EH (cell line): ENCODE measurements around the gene CCL19.
"Not testable (repeated sequence)": the region's sequence is repeated elsewhere in the genome, so short reads cannot be mapped to it uniquely, and the experiment has no call there.

ENCODE experiments used
- DNase-seq: peaks from one replicate; pipeline ENCODE4 v3.0.0-alpha.2; 2015; ENCODE audit warnings: low read depth

CCL19 gene

DNA sequence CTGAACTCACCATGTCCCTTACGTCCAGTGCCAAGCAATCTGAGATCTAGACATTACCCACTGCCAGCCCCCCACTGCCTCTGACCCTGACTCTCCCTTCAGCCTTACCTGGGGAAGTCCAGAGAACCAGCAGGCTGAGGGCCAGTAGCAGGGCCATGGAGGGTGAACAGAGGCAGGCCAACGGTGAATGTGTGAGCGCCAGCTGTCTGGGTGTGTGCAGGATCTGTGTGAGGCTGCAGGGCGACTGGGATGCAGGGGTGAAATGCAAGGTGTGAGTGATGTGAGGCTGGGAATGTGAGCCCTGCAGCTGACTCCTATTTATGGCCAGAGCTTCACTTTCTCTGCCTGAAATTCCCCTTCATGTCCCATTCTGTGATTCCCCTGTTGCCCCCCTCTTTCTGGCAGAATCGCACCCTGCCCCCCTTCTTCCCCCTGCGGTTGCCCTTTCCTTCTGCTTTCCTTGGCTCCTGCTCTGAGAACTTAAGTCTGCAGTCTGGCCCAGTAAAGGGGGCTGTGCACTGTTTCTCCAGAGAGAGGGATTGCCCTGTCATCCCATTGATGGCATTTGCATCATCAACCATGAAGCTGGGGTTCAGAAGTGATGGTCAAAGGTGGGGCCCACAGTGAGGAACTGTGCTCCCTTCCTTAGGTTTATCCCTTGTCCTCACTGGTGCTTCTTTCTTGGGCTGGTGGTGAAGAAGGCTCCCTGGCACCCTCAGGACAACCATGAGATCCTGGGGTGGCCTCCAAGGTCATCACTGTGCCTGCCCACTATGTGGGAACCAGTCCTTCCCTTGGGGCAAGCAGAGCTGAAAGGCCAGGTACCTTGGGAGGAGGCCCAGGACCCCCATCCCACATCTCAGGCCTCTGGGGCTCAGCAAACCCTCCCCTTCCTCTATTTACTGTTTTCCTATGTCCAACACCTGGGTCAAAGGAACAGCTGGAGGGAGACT, at the start of gene CCL19:
CCL19 (minus strand) TSS at position 294 of the 953 bp plus-strand sequence; CDS start at position 157, 137 bp downstream.
- DNase-seq = no peak

DNA sequence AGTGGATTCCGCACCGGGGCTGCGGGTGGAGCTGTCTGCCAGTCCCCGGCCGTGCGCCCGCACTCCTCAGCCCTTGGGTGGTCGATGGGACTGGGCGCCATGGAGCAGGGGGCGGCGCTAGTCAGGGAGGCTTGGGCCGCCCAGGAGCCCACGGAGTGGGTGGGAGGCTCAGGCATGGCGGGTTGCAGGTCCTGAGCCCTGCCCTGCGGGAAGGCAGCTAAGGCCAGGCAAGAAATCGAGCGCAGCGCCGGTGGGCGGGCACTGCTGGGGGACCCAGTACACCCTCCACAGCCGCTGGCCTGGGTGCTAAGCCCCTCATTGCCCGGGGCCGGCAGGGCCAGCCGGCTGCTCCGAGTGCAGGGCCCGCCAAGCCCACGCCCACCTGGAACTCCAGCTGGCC, 49.1 kb upstream of the CCL19 start:
- not testable (repeated sequence) for DNase-seq

DNA sequence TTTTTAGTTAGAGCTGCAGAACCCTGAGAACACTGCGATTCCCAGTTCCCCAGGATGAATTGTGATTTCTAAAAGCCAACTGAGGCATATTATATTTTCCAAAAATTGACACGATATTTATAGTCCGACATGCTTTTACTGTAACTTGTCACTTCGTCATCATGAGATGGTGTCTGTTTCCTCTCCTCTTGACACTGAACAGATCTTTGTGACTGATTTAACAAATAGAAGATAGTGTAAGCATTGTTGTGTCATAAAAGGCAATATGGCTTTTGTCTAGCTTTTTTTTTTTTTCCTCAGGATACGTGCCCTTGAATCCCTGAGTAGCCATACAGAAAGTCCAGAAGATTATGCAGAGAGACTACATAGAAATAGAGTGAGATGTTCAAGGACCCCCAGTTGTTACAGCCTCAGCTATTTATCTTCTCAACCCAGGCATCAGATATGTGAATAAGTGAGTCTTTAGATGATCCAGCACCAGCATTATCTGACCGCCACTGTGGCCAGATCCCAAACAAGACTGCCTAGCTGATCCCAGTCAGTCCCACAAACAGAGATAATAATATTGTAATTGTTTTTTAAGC, 46.7 kb upstream of the CCL19 start:
- DNase-seq = no peak

DNA sequence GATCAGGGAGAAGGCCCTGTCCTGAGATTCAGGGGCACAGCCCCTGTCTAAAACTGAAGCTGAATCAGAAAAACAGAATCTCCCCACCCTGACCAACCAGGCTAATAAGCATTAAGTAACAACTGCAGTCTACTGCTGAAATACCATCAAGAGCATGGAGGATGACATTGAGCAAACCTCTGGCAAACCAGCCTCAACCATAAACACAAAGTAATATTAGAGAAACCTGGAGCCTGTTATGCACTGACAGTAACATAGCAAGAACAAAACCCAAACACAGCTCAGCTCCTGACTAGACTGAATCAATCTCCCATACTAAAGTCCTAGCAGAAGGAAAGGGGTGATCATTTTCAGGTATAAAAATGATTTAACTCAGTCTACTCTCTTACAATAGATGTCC, 43.6 kb upstream of the CCL19 start:
- no peak for DNase-seq

DNA sequence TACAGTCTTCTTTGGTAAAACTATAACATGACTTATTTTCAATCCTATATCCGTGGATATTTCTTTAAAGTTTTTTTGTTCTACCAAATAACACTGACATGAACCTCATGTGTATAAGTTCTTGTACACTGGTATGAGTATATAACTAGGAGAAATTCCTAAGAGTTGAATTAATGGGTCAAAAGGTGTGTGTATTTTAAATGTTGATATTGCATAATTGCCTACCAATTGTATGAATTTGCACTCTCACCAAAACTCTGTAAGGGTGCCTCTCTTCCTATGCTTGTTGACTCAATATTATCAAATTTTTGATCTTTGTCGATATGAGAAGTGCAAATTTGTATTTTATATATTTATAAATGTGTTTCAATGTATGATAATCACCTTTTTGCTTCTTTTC, 41.8 kb upstream of the CCL19 start:
- DNase-seq = no peak

DNA sequence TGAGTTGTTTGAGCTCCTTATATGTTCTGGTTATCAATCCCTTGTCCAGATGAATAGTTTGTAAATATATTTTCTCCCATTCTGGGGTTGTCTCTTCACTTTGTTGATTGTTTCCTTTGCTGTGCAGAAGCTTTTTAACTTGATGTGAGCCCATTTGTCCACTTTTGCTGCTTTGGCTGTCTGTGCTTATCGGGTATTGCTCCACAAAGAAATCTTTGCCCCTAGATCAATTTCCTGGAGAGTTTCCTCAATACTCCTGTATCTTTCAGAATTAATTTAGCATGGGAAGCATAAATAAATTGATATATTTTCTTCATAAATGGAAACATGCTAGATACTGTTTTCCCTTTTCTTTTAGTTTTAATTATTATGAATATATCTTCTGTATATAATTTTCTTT, 41.4 kb upstream of the CCL19 start:
- DNase-seq = no peak

DNA sequence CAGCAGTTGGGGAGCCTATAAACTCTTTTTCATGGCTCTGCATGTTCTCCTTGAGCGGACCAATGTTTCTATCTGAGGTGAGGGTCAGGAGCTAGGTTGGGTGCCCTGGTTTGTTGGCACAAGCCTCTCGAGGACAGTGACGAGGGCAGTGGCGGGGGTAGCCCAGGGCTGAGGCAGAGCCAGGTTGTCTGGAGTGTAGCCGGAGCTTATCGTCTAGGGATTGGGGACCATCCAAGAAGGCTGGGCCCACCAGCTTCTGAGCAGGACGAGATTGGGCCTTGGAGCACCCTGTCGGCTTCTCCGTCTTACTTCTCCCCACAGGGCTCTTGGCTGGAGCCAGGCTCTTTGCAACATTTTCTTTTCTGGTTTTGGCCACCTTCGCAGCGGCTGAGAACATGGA, 32.1 kb upstream of the CCL19 start:
- no peak for DNase-seq

DNA sequence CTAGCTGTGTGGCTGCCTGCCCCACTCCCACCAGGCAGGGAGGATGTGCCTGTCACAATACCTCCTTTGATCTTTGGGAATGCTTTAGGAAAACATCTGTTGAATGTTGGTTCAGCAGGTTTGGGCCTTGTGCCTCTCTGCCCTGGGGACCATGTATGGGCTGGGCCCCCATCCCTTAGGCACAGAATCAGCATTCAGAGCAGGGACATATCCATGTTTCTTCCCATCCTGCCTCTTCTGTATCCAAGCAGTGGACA, 28.6 kb upstream of the CCL19 start:
- not testable (repeated sequence) for DNase-seq

DNA sequence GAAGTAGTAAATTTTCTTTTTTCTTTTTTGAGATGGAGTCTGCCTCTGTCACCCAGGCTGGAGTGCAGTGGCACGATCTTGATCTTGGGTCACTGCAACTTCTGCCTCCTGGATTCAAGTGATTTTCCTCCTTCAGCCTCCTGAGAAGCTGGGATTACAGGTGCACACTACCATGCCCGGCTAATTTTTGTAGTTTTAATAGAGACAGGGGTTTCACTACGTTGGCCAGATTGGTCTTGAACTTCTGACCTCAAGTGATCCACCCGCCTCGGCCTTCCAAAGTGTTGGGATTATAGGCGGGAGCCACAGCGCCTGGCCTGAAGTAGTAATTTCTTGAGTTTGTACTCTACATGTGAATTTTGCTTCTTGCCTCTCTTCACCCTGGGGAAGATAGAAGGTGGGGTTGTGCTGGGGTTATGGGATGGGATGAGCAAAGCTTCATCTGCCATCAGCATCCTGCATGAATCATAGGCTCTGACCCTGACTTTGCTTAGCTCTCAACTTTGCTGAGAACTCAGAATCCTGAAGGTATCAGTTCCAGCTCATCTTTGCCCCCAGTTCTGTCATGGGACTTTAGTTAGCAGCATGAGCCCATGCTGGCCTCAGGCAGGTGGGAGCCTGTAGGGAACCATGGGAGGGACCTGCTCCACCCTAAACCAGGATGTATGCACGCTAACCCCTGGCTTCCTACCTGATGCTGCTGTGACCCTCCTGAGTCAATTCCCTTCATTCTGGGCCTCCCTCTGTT, 28.1 kb upstream of the CCL19 start:
- no peak for DNase-seq

DNA sequence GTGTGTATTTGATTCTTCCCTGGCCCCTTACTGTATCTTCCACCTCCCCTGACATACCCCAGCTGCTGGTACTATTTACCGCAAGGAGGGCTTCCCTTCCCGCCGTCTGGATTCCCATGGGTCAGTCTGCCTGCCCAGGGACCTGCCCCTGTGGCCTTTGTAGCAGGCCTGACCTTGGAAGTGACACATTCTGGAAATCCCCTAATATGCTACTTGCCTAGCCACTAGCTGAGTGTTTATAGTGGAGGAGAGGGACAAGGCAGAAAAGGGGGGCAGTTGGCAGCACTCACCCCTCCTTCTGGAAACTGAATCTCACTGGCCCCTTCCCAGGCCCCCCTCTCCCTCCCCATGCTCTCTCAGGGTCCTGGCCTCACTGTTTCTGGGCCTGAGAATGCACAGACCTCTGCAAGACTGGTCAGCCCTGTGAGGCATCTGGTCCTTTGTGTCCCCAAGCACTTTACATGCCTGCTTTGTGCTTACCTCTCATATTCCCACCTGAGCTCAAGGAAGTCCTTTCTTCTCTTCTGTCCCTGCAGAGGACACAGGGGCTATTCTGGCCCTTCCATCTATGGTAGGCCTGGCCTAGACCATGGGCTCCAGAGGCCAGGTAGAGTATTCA, 27.0 kb upstream of the CCL19 start:
- DNase-seq = no peak

DNA sequence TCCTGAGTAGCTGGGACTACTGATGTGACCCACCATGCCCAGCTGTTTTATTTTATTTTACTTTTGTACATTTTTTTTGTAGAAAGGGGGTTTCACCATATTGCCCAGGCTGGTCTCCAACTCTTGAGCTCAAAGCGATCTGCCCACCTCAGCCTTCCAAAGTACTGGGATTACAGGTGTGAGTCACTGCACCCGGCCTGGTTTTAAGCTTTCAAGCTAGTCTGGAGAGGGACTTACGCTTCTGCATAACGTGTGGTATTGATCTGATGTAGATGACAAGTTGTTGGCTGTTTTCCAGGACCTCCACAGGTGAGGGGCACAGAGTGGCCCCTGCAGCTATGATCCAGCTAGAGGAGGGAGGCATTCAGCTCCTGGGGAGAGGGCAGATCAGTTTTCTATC, 25.6 kb upstream of the CCL19 start:
- no peak for DNase-seq

DNA sequence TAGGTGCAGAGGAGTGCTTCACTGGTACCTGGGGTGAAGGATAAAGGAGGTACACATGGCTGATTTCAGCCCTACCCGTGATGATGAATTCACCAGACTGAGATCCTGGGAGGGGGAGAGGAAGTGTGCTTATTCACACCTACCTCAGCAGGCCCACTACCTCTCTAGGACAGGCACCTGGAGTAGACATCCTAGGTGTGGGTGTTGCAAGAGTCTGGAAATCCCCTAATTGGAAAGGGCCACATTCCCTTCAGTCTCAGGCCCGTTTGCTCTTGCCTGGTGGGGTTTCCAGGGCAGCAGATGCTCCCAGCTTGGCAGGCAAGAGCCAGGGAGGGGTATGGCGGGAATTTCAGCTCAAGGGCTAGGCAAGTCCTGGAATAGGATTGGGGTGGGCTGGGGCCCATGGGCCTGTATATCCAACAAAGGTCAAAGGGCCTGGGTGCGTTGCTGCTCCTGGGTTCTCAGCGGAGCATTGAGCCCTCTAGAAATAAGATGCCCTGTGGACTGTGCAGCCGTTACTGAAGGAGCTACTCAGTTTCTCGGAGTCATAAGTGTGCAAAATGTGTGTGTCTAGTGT, 24.7 kb upstream of the CCL19 start:
- no peak for DNase-seq

DNA sequence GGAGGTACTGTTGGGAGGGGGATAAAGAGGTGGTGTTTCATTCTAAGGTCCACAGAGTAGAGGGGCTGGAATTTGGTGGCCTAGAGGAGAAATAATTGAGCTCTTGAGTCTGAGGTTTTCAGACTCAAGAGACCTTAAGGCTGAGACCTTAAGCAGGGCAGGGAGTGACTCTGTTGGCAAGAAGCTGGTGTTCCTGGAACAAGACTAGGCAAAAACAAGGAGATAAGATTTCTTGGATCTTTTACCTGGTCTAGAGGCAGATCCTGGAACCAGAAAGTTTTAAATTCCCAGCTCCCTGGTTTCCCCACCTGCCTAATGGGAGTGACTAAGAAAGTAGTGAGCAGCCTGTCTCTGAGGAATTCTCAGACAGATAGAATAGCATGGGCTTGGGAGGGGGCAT, 22.9 kb upstream of the CCL19 start:
- no peak for DNase-seq

DNA sequence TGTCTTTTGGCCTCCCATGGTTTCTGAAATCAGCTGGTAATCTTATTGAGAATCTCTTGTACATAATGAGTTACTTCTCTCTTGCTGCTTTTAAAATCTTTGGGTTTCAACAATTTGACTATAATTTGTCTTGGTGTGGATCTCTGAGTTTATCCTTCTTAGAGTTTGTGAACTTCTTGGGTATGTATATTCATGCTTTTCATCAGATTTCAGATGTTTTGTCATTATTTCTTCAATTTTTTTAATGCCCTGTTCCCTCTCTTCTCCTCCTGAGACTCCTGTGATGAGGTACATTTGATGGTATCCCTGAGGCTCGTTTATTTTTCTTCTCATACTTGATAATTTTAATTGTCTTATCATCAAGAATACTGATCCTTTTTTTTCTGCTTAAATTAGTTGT, 21.1 kb upstream of the CCL19 start:
- DNase-seq = no peak

DNA sequence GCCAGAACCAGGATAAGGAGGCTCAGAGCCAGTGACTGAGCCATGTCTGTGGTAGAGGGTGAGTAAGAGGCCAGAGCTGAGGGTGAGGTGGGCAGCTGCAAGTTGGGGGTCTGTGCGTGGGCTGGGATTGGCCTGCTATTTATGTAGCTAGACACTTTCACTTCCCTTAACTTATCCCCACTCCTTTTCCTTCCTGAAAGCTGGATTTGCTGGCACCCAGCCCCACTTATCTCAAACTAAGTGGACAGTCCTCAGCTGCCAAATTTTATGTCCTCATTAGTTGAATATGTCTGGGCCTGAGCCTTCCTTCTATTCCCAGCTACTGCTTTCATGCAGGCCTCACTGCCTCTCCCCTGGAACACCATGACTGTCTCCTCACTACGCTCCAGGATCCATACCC, 18.9 kb upstream of the CCL19 start, which contains the start of gene CCL21:
CCL21 (minus strand) TSS at position 114 of the 400 bp plus-strand sequence; CDS start at position 44, 70 bp downstream.
- peak; percentile 20 for DNase-seq

DNA sequence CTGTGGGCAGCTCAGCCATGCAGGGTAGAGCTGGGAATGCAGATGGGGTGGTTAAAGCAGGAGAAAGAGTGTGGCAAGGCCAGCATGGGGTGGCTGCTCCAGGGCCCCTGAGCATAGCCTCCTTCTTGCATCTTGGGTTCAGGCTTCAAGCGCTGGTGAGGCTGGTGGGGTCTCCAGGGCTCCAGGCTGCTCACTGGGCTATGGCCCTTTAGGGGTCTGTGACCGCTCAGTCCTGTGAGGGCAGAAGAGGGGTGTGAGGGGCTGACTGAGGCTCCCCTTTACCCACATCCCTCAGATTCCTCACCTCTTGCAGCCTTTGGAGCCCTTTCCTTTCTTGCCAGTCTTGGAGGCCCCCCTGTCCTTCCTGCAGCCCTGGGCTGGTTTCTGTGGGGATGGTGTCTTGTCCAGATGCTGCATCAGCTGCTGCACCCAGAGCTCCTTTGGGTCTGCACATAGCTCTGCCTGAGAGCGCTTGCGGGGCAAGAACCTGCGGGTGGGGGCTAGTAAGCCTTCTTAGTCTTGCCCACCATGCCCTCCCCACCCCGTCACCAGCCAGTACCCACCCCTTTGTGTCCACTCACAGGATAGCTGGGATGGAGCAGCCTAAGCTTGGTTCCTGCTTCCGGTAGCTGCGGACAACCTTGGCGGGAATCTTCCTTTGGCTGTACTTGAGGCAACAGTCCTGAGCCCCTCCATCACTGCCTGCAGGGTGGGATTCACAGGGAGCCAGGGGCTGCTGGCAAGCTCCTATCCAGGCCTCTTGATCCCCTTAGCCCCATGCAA, 18.3 kb upstream of the CCL19 start:
- DNase-seq = no peak

DNA sequence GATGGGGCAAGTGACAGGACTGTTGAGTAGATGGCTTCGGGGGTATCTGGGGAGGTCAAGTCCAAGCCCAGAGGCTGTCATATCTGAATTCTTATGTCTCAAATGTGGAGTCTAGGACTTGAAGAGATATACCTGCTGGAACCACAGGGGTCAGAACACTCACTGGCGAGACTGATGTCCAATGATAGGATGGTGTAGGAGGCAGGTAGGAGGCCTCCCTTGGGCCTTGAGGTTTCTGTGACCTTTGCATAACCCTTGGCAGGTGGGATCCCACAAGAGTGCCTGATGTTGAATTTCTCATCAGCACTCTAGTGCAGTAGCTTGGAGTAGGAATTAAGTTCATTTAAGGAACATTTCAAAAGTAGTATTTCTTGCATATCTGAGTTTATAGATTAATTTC, 16.1 kb upstream of the CCL19 start:
- DNase-seq = no peak

DNA sequence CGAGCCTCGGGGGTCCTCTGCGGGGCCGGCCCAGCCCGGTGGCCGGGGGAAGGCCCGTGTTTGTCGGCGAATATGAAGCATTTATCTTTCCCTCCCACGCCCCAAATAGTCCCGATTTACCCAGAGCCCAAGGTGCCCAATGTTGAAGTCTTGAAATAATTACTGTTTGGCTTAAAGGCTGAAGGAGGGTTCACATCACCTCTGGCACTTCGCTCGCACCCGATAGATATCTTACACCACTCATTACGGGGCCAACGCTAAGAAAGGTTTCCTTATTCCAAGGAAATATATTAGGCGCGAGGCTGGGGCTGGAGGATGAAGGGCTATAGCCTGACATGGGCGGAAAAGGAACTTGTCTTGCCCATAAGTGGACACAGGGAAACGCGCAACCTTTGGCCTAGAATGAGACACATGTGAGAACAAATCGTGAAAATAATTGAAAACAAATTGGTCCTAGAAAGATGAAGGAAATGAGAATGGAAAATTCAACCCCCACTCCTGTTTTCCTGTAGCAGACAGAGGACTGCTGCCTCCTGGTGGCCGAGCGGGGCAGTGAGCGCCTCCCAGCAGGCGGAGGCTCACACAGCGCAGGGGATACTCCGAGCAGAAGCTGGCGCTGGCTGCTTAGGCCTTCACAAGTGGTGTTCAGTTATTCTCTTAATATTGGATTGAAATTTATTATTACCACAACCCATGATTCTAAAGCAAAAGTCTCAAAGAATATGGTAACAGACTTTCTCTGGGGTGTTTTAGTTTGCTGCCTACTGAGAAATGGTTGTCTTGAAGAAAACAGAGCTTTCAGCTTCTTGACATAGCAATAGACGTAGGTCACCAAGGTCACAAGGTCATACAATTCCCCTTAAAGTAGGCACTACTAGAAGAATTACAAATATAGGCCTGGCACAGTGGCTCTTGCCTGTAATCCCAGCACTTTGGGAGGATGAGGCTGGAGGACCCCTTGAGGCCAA, 11.0 kb upstream of the CCL19 start:
- DNase-seq = peak; percentile 75

DNA sequence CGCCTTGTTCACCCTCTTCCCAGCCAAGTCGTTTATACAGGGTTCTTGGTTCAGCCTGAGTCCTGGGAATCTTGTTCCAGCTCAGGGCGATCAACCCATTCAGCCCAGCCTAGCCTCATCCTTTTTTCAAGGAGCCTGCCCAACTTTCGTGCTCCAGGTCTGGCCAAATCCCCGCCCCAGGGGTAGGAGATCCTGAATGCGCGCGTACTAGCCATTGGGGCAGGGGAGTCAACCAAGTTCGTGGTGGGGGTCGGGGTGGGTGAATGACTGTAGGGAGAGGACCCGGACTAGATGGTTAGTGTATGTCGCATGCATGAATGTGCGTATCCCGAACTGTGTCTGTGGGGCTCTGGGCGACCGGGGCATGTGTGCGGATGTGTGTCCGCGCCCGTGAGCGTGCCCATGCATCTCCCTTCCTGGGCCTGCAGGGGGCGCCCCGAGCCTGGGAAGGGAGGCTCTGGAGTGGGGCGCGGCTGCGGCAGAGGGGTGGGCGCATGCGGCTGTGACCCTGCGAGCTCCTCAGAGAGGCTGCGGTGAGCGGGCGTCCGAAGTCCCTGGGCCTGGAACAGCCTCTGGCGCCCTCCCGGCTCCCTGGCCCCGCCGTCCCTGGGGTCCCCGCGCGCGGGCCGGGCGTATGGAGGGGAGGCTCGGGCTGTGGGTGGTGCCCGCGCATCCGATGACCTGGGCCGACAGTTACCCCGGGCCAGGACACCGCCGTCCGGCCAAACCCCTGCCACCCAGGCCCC, 10.1 kb upstream of the CCL19 start:
- DNase-seq = peak; percentile 62
